HCT116 (cell line): ENCODE measurements around the gene CPT1A. TPM values are rescaled to one million over a fixed set of nuclear protein-coding genes. Genes with fewer than 3 reads are reported as not detected.

Experiments
- ATAC-seq: fragments of 200-7000 bp; cut with Tn5 transposase; 2 replicates; pipeline ENCODE4 v1.9.1; 2020; ENCODE audit warnings: mild to moderate bottlenecking, moderate library complexity
- BruUV-seq: library from RNA; stranded (reverse); fragments of 400-500 nt; replicated peaks from 2 replicates; lab custom pipeline; 2021; lab: Mats Ljungman, UMichigan
- CTCF ChIA-PET: fragments of 300-600 bp; sonication (Branson Sonifier 250); formaldehyde crosslinking; loops from one replicate; lab custom pipeline; 2021; ENCODE audit warnings: antibody characterized with exemption; lab: Charles Lee
- POLR2A ChIA-PET: fragments of 300-600, 350-600 bp; sonication (Branson Sonifier 250); formaldehyde crosslinking; loops from one replicate; lab custom pipeline; 2021; ENCODE audit warnings: antibody characterized with exemption; lab: Charles Lee
- RAD21 ChIA-PET, 2 experiments: fragments of 300-600 bp; sonication (Branson Sonifier 250); formaldehyde crosslinking; loops; one replicate each; lab custom pipeline; 2023; ENCODE audit warnings: low total read pairs in 2 of 2; ENCODE audit not compliant: uncharacterized antibody in 2 of 2, unreplicated experiment in 2 of 2, low non-redundant PET in 1 of 2; lab: Charles Lee
- DNase-seq: peaks from one replicate; pipeline ENCODE4 v3.0.0-alpha.2; 2010; ENCODE audit warnings: low read depth, low spot score
- H2AFZ ChIP-seq: fragments of 200-600 bp; shearing (Covaris generic), sonication (generic); 2 replicates; pipeline ENCODE4 v1.6.1; 2017; ENCODE audit warnings: low read depth, mixed run types, mixed read lengths, antibody characterized with exemption, low read length; ENCODE audit not compliant: poor library complexity, severe bottlenecking
- H3K27ac ChIP-seq: 2 replicates; pipeline ENCODE4 v1.5.1; 2012; ENCODE audit warnings: low read depth, low read length
- H3K27me3 ChIP-seq: fragments of 200-600 bp; sonication (generic); 2 replicates; pipeline ENCODE4 v1.6.1; 2016; ENCODE audit warnings: mixed run types, low read length, mixed read lengths; ENCODE audit not compliant: insufficient read depth
- H3K36me3 ChIP-seq, 2 experiments: fragments of 200-500 bp in 1 of 2; fragments of 200-600 bp in 1 of 2; sonication (Bioruptor generic) in 1 of 2; sonication (generic) in 1 of 2; 2 replicates each; pipeline versions ENCODE4 v1.5.1 to v1.6.1; 2014 to 2016; ENCODE audit warnings: low read length in 2 of 2, inconsistent platforms in 1 of 2, mixed read lengths in 1 of 2, mixed run types in 1 of 2; ENCODE audit not compliant: insufficient read depth in 2 of 2, control insufficient read depth in 1 of 2
- H3K4me1 ChIP-seq, 2 experiments: fragments of 200-600 bp in 1 of 2; sonication (generic) in 1 of 2; 2 replicates each; pipeline versions ENCODE4 v1.5.1 to v1.6.1; 2012 to 2017; ENCODE audit warnings: low read length in 2 of 2, inconsistent platforms in 1 of 2, mild to moderate bottlenecking in 1 of 2, mixed read lengths in 1 of 2, mixed run types in 1 of 2, moderate library complexity in 1 of 2; ENCODE audit not compliant: insufficient read depth in 2 of 2, control insufficient read depth in 1 of 2
- H3K4me2 ChIP-seq: fragments of 200-600 bp; sonication (generic); 2 replicates; pipeline ENCODE4 v1.6.1; 2017; ENCODE audit warnings: mixed run types, low read length, mixed read lengths
- H3K4me3 ChIP-seq, 2 experiments: fragments of 200-600 bp in 1 of 2; sonication (generic) in 1 of 2; replicated peaks in 1 of 2; 2 replicates each; pipeline ENCODE4 v1.5.1; 2011 to 2016; ENCODE audit warnings: low read length in 2 of 2, control low read depth in 1 of 2, low read depth in 1 of 2, mild to moderate bottlenecking in 1 of 2, mixed read lengths in 1 of 2, mixed run types in 1 of 2
- H3K79me2 ChIP-seq: fragments of 200-600 bp; sonication (generic); 2 replicates; pipeline ENCODE4 v1.6.1; 2017; ENCODE audit warnings: mild to moderate bottlenecking, mixed run types, low read length, moderate library complexity, mixed read lengths; ENCODE audit not compliant: insufficient read depth
- H3K9ac ChIP-seq: fragments of 200-600 bp; sonication (generic); 2 replicates; pipeline ENCODE4 v1.6.1; 2016; ENCODE audit warnings: low read length, mixed read lengths
- H3K9me2 ChIP-seq: fragments of 200-600 bp; sonication (generic), shearing (Covaris generic); 2 replicates; pipeline ENCODE4 v1.6.1; 2017; ENCODE audit warnings: mixed run types, mild to moderate bottlenecking, moderate library complexity; ENCODE audit not compliant: insufficient read depth
- H3K9me3 ChIP-seq, 2 experiments: fragments of 200-500 bp in 1 of 2; fragments of 200-600 bp in 1 of 2; sonication (Bioruptor generic) in 1 of 2; sonication (generic) in 1 of 2; 2 replicates each; pipeline ENCODE4 v1.6.1; 2014 to 2017; ENCODE audit warnings: low read length in 2 of 2, mixed read lengths in 2 of 2, inconsistent platforms in 1 of 2, low read depth in 1 of 2, mild to moderate bottlenecking in 1 of 2, mixed run types in 1 of 2, moderate library complexity in 1 of 2; ENCODE audit not compliant: control insufficient read depth in 1 of 2, insufficient read depth in 1 of 2
- H4K20me1 ChIP-seq: fragments of 200-600 bp; sonication (generic), shearing (Covaris generic); 2 replicates; pipeline ENCODE4 v1.6.1; 2017; ENCODE audit warnings: mixed run types, mild to moderate bottlenecking, moderate library complexity; ENCODE audit not compliant: insufficient read depth
- CBX3 ChIP-seq: IDR thresholded peaks from 2 replicates; pipeline ENCODE4 v1.6.1; 2012; ENCODE audit warnings: low read depth
- EGR1 ChIP-seq: IDR thresholded peaks from 2 replicates; pipeline ENCODE4 v1.6.1; 2012; ENCODE audit warnings: low read depth
- JUND ChIP-seq: IDR thresholded peaks from 2 replicates; pipeline ENCODE4 v1.6.1; 2012
- RAD21 ChIP-seq: IDR thresholded peaks from 2 replicates; pipeline ENCODE4 v1.6.1; 2012; ENCODE audit warnings: low read depth, mild to moderate bottlenecking
- SP1 ChIP-seq: IDR thresholded peaks from 2 replicates; pipeline ENCODE4 v1.6.1; 2012; ENCODE audit warnings: low read depth
- ZNF274 ChIP-seq: fragments of 200-500 bp; sonication (Bioruptor generic); IDR thresholded peaks from 2 replicates; pipeline ENCODE4 v1.6.1; 2014; ENCODE audit warnings: mild to moderate bottlenecking, low read depth, low read length, inconsistent platforms
- intact Hi-C: fragments of 100-400 bp; cut with micrococcal nuclease; formaldehyde crosslinking; loops from 2 replicates; pipeline ENCODE4 v1.10.0; 2022
- total RNA-seq: library from RNA; stranded (reverse); gene quantifications from one replicate; pipeline ENCODE4 v1.2.1, GENCODE V29; 2021; ENCODE audit not compliant: unreplicated experiment
- TF ChIP-seq, protein P1 (sequence below), 3 experiments: fragments of 200-600 bp in 1 of 3; sonication (generic) in 1 of 3; IDR thresholded peaks in 2 of 3; conservative IDR thresholded peaks in 1 of 3; 2 replicates each; pipeline ENCODE4 v1.5.1; 2012 to 2017; ENCODE audit warnings: low read depth in 2 of 3, low read length in 2 of 3, antibody characterized with exemption in 1 of 3, borderline replicate concordance in 1 of 3, control low read depth in 1 of 3, mild to moderate bottlenecking in 1 of 3, mixed read lengths in 1 of 3, mixed run types in 1 of 3, moderate library complexity in 1 of 3; ENCODE audit not compliant: insufficient read depth in 1 of 3

The CPT1A gene
- total RNA-seq, 1 experiment from 2014 or later, result 54.4 TPM

DNA sequence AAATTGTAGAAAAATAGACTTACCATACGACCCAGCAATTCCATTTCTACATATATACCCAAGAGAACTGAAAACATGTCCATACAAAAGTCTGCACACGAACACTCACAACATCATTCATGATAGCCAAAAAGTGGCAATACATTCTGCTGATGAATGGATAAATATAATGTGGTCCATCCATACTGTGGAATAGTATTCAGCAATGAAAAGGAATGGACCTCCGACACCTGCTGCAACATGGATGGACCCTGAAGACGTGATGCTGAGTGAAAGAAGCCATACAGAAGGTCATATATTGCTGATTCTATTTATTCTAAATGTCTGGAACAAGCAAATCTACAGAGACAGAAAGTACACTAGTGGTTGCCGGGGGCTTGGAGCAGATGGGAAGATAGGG, 19.2 kb downstream of the CPT1A start:
- intact Hi-C loops, result no loop called here
- H3K4me1 ChIP-seq, result peaks cover 9 to 12% of the 10 kb centered on the region in 2 experiments; a peak in 3 of 4 replicates
- no peaks in the 10 kb centered on the region for H3K36me3 ChIP-seq
- H3K79me2 ChIP-seq, result peaks cover 13% of the 10 kb centered on the region; the same call in 1 of the 2 replicates
- no peak overlapping the region for H3K4me3 ChIP-seq
- no peaks in the 10 kb centered on the region for H4K20me1 ChIP-seq
- ChIA-PET RAD21 (no interaction called here), POLR2A (no interaction called here), CTCF (no interaction called here)
- H3K4me2 ChIP-seq, result no peak overlapping the region
- ATAC-seq (no peak), DNase-seq (no peak)
- BruUV-seq, result no TSS peak
- no peak overlapping the region for H3K27ac ChIP-seq
- no peaks in the 10 kb centered on the region for H3K9me3 ChIP-seq
- TF ChIP-seq RAD21 (no peak), JUND (no peak), EGR1 (no peak), SP1 (no peak), CBX3 (no peak), ZNF274 (no peak)
- no peak overlapping the region for H2AFZ ChIP-seq
- H3K27me3 ChIP-seq, result no peaks in the 10 kb centered on the region
- H3K9me2 ChIP-seq, result no peaks in the 10 kb centered on the region
- H3K9ac ChIP-seq, result no peak overlapping the region

DNA sequence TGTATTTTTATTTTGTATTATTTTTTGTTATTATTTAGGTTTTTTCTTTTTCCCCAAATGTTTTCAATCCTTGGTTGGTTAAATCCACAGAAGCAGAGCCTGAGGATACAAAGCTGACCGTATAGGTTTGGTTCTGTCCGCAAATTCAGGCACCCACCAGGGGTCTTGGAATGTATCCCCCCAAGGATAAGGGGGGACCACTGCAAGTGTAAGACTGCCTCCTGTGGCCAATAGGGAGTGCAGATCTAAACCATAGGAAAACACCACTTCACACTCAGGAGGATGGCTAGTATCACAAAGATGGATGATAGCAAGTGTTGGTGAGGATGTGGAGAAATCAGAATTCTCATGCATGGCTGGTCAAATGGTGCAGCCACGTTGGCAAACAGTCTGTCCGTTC, 20.0 kb downstream of the CPT1A start:
- Histone ChIP-seq H3K27me3 (no peaks in the 10 kb centered on the region), H3K4me2 (no peak overlapping the region), H4K20me1 (no peaks in the 10 kb centered on the region), H3K27ac (no peak overlapping the region), H3K9ac (no peak overlapping the region), H3K36me3 (no peaks in the 10 kb centered on the region), H3K9me3 (no peaks in the 10 kb centered on the region), H3K79me2 (peaks cover 17% of the 10 kb centered on the region; the same call in 1 of the 2 replicates), H3K4me1 (peaks cover 9 to 12% of the 10 kb centered on the region in 2 experiments; a peak in 3 of 4 replicates), H2AFZ (no peak overlapping the region), H3K9me2 (no peaks in the 10 kb centered on the region), H3K4me3 (no peak overlapping the region)
- DNase-seq (no peak), ATAC-seq (no peak)
- no TSS peak for BruUV-seq
- ChIA-PET RAD21 (no interaction called here), POLR2A (no interaction called here), CTCF (no interaction called here)
- intact Hi-C loops, result no loop called here
- TF ChIP-seq RAD21, result no peak
- TF ChIP-seq, protein P1, sequence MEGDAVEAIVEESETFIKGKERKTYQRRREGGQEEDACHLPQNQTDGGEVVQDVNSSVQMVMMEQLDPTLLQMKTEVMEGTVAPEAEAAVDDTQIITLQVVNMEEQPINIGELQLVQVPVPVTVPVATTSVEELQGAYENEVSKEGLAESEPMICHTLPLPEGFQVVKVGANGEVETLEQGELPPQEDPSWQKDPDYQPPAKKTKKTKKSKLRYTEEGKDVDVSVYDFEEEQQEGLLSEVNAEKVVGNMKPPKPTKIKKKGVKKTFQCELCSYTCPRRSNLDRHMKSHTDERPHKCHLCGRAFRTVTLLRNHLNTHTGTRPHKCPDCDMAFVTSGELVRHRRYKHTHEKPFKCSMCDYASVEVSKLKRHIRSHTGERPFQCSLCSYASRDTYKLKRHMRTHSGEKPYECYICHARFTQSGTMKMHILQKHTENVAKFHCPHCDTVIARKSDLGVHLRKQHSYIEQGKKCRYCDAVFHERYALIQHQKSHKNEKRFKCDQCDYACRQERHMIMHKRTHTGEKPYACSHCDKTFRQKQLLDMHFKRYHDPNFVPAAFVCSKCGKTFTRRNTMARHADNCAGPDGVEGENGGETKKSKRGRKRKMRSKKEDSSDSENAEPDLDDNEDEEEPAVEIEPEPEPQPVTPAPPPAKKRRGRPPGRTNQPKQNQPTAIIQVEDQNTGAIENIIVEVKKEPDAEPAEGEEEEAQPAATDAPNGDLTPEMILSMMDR (IDR thresholded peaks at IDR 0.05 in 2 of 3, conservative IDR thresholded peaks at IDR 0.05 in 1 of 3; ENCODE audit: borderline replicate concordance in 1 of 3, insufficient read depth in 1 of 3, low read depth in 2 of 3, low read length in 2 of 3), result peak in 2 of 3 experiments; percentile 12 to 43; a peak in 2 of 6 replicates
